Mesendoderm (in vitro differentiated cells): ENCODE measurements around the gene POLR2F.

Experiments used
- DNase-seq: peaks from one replicate; pipeline ENCODE4 v3.0.0; 2013
- H2AK5ac ChIP-seq: 2 replicates; pipeline ENCODE4 v1.6.1; 2013; ENCODE audit warnings: low read length, inconsistent platforms
- H2BK120ac ChIP-seq: 2 replicates; pipeline ENCODE4 v1.6.1; 2013; ENCODE audit warnings: low read depth, mild to moderate bottlenecking, low read length, moderate library complexity, mixed read lengths
- H2BK15ac ChIP-seq: replicated peaks from 2 replicates; pipeline ENCODE4 v1.6.1; 2013; ENCODE audit warnings: low read depth, mild to moderate bottlenecking, moderate library complexity
- H2BK5ac ChIP-seq: 2 replicates; pipeline ENCODE4 v1.6.1; 2013; ENCODE audit warnings: low read length, inconsistent platforms
- H3K18ac ChIP-seq: 2 replicates; pipeline ENCODE4 v1.6.1; 2013; ENCODE audit warnings: mild to moderate bottlenecking, low read length, mixed read lengths
- H3K23ac ChIP-seq: one replicate; pipeline ENCODE4 v1.6.1; 2013; ENCODE audit warnings: low read length
- H3K27ac ChIP-seq: 2 replicates; pipeline ENCODE4 v1.5.1; 2013; ENCODE audit warnings: low read depth, mild to moderate bottlenecking, inconsistent platforms, low read length, moderate library complexity
- H3K27me3 ChIP-seq: 2 replicates; pipeline ENCODE4 v1.6.1; 2013; ENCODE audit warnings: low read length, control low read depth, mild to moderate bottlenecking, inconsistent platforms; ENCODE audit not compliant: insufficient read depth, poor library complexity
- H3K36me3 ChIP-seq: 2 replicates; pipeline ENCODE4 v1.6.1; 2013; ENCODE audit warnings: low read length, inconsistent platforms; ENCODE audit not compliant: control insufficient read depth, insufficient read depth
- H3K4ac ChIP-seq: one replicate; pipeline ENCODE4 v1.6.1; 2013; ENCODE audit warnings: low read depth, mild to moderate bottlenecking, low read length, moderate library complexity
- H3K4me1 ChIP-seq: 2 replicates; pipeline ENCODE4 v1.6.1; 2013; ENCODE audit warnings: low read depth, low read length, inconsistent platforms; ENCODE audit not compliant: control insufficient read depth
- H3K4me2 ChIP-seq: 2 replicates; pipeline ENCODE4 v1.6.1; 2013; ENCODE audit warnings: low read length
- H3K4me3 ChIP-seq: 2 replicates; pipeline ENCODE4 v1.5.1; 2013; ENCODE audit warnings: mild to moderate bottlenecking, low read length
- H3K56ac ChIP-seq: one replicate; pipeline ENCODE4 v1.6.1; 2013; ENCODE audit warnings: low read length
- H3K79me1 ChIP-seq: 2 replicates; pipeline ENCODE4 v1.6.1; 2013; ENCODE audit warnings: low read length, inconsistent platforms
- H3K79me2 ChIP-seq: 2 replicates; pipeline ENCODE4 v1.6.1; 2013; ENCODE audit warnings: mild to moderate bottlenecking, low read length; ENCODE audit not compliant: control insufficient read depth, insufficient read depth
- H3K9ac ChIP-seq: 2 replicates; pipeline ENCODE4 v1.6.1; 2013; ENCODE audit warnings: low read length, inconsistent platforms
- H4K5ac ChIP-seq: one replicate; pipeline ENCODE4 v1.6.1; 2013; ENCODE audit warnings: low read length
- H4K8ac ChIP-seq: one replicate; pipeline ENCODE4 v1.6.1; 2013; ENCODE audit warnings: low read depth, mild to moderate bottlenecking, control low read depth, low read length, moderate library complexity
- WGBS: extraction: QIAGEN DNeasy Blood & Tissue Kit; methylation state at CpG from one replicate; pipeline ENCODE4 v1.1.7; 2013; ENCODE audit warnings: low lambda C conversion rate, missing lambda C conversion rate; ENCODE audit not compliant: insufficient coverage; ENCODE audit errors: extremely low coverage; 5-methylcytosine and 5-hydroxymethylcytosine counted together

Gene POLR2F

DNA sequence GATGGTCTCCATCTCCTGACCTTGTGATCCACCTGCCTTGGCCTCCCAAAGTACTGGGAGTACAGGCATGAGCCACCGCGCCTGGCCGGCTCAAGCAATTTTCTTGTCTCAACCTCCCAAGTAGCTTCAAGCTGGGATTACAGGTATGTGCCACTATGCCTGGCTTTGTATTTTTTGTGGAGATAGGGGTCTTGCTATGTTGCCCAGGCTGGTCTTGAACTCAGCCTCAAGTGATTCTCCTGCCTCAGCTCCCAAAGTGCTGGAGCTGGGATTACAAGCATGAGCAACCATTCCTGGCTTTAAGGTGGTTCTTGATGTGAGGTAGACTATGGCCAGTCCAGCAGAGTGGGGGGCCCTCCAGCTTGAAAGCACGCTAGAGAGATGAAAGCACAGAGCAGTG lies 7.6 kb downstream of the POLR2F start:
- Histone ChIP-seq H3K56ac (no peak overlapping the region), H3K18ac (no peak overlapping the region), H2BK5ac (no peak overlapping the region), H3K79me2 (no peaks in the 10 kb centered on the region), H2BK120ac (no peak overlapping the region), H3K27ac (no peak overlapping the region), H3K36me3 (peaks cover 15% of the 10 kb centered on the region), H3K27me3 (no peaks in the 10 kb centered on the region), H3K4me3 (no peak overlapping the region), H4K5ac (no peak overlapping the region), H3K79me1 (peaks cover 4% of the 10 kb centered on the region), H4K8ac (no peak overlapping the region), H3K23ac (no peak overlapping the region), H3K4ac (no peak overlapping the region), H3K4me1 (no peaks in the 10 kb centered on the region), H2AK5ac (no peak overlapping the region), H3K4me2 (no peak overlapping the region), H2BK15ac (no peak overlapping the region), H3K9ac (no peak overlapping the region)
- WGBS, result no CpG with 5 or more reads among the region's 4 CpGs
- DNase-seq, result no peak

- Histone ChIP-seq H3K56ac (no peak overlapping the region), H4K8ac (no peak overlapping the region), H2AK5ac (no peak overlapping the region), H2BK120ac (no peak overlapping the region), H2BK5ac (no peak overlapping the region), H3K36me3 (peaks cover 6% of the 10 kb centered on the region), H3K4me1 (no peaks in the 10 kb centered on the region), H3K4me3 (no peak overlapping the region), H3K79me2 (no peaks in the 10 kb centered on the region), H3K18ac (no peak overlapping the region), H2BK15ac (no peak overlapping the region), H3K4me2 (no peak overlapping the region), H4K5ac (no peak overlapping the region), H3K27ac (no peak overlapping the region), H3K27me3 (no peaks in the 10 kb centered on the region), H3K23ac (no peak overlapping the region), H3K9ac (no peak overlapping the region), H3K4ac (no peak overlapping the region), H3K79me1 (peaks cover 5% of the 10 kb centered on the region)
- WGBS, result no CpG with 5 or more reads among the region's 9 CpGs
- DNase-seq, result no peak
Observed at GRCh38 chr22:37965940-37966664, 12.6 kb downstream of the POLR2F start.

DNA sequence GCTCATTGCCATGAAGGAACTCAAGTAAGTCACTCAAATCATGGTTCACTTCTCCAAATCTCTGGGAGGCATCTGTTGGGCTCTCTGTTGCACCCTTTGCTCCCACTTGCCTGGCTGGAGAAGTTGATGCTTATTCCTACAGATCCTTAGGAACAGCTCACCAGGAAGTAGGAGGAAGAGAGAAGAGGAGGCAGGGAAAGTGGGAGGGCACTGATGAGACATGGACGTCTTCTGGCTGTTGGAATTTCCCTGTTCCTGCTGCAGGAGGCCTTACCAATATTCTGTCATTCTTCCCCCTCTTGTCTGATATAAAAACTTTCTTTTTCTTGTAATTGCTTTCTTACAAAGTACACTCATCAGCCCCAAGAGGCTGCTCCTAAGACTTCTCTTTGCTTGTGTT lies 13.6 kb downstream of the POLR2F start:
- Histone ChIP-seq H3K27ac (no peak overlapping the region), H2BK5ac (no peak overlapping the region), H3K18ac (no peak overlapping the region), H4K5ac (no peak overlapping the region), H3K4me3 (no peak overlapping the region), H3K27me3 (no peaks in the 10 kb centered on the region), H3K4me1 (peaks cover 6% of the 10 kb centered on the region), H4K8ac (no peak overlapping the region), H3K23ac (no peak overlapping the region), H3K56ac (no peak overlapping the region), H3K4ac (no peak overlapping the region), H2BK15ac (no peak overlapping the region), H3K9ac (no peak overlapping the region), H2AK5ac (no peak overlapping the region), H2BK120ac (no peak overlapping the region), H3K79me1 (peaks cover 5% of the 10 kb centered on the region), H3K36me3 (peaks cover 2% of the 10 kb centered on the region), H3K4me2 (no peak overlapping the region), H3K79me2 (no peaks in the 10 kb centered on the region)
- no peak for DNase-seq
- WGBS, result no CpG with 5 or more reads among the region's 1 CpG

DNA sequence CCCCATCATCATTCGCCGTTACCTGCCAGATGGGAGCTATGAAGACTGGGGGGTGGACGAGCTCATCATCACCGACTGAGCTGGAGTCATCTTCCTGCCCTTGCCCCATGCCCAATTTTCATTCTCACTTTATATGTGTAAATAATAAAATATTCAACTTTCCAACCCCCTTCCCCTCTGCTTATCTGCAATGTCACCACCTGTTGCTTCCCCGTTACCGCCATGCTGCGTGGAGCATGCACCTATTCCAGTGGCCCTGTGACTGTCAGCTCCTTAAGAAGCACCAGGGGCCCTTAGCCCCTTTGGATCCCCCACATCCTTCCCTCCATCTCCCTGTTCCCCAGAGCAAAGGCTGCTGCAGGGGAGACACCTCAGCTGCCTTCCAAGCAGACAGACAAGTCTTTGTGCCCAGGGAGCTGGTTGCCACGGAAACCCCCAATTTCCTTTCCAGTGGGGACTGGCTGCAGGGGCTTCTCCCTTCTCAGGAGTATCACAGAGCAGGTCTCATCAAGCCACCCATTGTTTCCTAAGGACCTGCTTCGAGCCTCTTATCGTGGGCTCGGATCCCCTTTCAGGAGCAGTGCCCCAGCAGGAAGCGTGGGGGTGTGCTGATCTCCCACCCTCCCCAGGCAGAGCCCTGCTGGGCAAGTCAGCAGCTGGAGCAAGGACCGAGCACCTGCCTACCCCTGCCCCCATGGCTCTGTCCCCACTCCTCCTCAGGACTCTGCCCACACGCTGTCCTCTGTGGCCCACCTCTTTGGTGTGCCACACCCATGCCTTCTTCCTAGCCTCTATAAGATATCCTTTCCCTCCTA lies 14.3 kb downstream of the POLR2F start:
- Histone ChIP-seq H3K4ac (no peak overlapping the region), H3K4me2 (no peak overlapping the region), H3K4me3 (no peak overlapping the region), H3K4me1 (peaks cover 6% of the 10 kb centered on the region), H2AK5ac (no peak overlapping the region), H3K27ac (no peak overlapping the region), H3K79me1 (peaks cover 5% of the 10 kb centered on the region), H2BK5ac (no peak overlapping the region), H3K56ac (no peak overlapping the region), H4K8ac (no peak overlapping the region), H3K18ac (no peak overlapping the region), H3K23ac (no peak overlapping the region), H4K5ac (no peak overlapping the region), H3K79me2 (no peaks in the 10 kb centered on the region), H3K9ac (no peak overlapping the region), H2BK120ac (no peak overlapping the region), H2BK15ac (no peak overlapping the region), H3K27me3 (no peaks in the 10 kb centered on the region), H3K36me3 (peaks cover 2% of the 10 kb centered on the region)
- DNase-seq, result no peak
- no CpG with 5 or more reads among the region's 14 CpGs for WGBS

DNA sequence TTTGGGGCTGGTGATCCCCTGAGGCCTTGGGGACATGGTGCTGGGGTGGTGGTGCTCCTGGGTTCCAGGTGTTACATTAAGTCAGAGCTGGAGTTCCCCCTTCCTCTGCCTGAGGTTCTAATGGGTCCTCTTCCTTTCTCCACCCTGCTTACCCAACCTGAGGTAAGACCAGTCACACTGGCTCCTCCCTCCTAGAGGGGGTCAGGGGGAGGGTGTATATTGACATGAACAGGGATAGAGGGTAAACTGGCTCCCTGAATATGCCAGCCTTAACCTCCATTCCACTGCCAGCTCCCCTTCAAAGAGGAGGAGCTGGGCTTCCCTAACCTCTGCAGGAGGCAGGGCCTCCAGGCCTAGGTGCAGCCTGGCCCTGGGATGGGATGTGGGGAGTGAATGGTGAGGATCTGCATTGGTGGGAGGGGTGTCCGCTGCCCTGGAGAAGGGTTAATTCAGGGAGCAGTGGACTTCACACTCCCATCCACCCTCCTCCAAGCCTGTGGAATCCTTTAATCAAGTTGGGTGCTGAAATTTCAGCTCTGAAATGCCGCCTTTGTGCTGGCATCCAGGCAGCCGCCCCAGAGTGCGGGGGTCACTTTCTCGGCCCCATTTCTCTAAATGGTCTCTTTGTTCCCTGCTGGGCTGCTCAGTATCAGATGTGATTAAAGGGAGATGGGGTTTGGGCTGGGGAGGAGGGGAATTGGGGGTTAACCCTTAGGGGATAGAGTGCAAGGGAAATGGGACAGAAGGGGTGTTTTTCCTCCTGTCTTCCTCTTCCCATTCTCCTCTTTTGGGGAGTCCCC lies 15.2 kb downstream of the POLR2F start:
- no peak overlapping the region for H2BK5ac ChIP-seq
- H3K9ac ChIP-seq, result no peak overlapping the region
- H3K36me3 ChIP-seq, result peaks cover 2% of the 10 kb centered on the region
- peaks cover 6% of the 10 kb centered on the region for H3K4me1 ChIP-seq
- no peak overlapping the region for H4K5ac ChIP-seq
- no peak overlapping the region for H3K18ac ChIP-seq
- no peak overlapping the region for H3K23ac ChIP-seq
- H4K8ac ChIP-seq, result no peak overlapping the region
- no peak overlapping the region for H3K4ac ChIP-seq
- H2BK15ac ChIP-seq, result no peak overlapping the region
- no peak for DNase-seq
- no peak overlapping the region for H3K4me3 ChIP-seq
- no CpG with 5 or more reads among the region's 5 CpGs for WGBS
- H3K27ac ChIP-seq, result no peak overlapping the region
- H3K79me2 ChIP-seq, result no peaks in the 10 kb centered on the region
- peaks cover 5% of the 10 kb centered on the region for H3K79me1 ChIP-seq
- no peaks in the 10 kb centered on the region for H3K27me3 ChIP-seq
- no peak overlapping the region for H2BK120ac ChIP-seq
- H3K4me2 ChIP-seq, result no peak overlapping the region
- no peak overlapping the region for H3K56ac ChIP-seq
- H2AK5ac ChIP-seq, result no peak overlapping the region
